Measurements from ENCODE around the gene HTR3B. TPM values are rescaled to one million over a fixed set of nuclear protein-coding genes. Genes with fewer than 3 reads are reported as not detected.

Gene HTR3B

GRCh38 chr11:113994077-113994954 is 89.7 kb downstream of the HTR3B start:
- no peak overlapping the region for H3K9ac ChIP-seq (ENCODE audit: low read depth, low read length, poor library complexity)
- no peak overlapping the region for H3K18ac ChIP-seq (ENCODE audit: low read length)
- no peaks in the 10 kb centered on the region for H3K9me3 ChIP-seq (replicated peaks in 1 of 2; ENCODE audit: control insufficient read depth in 2 of 2, insufficient read depth in 1 of 2, low read depth in 1 of 2, low read length in 2 of 2)
- H3K27ac ChIP-seq (replicated peaks; ENCODE audit: low read length): peak overlapping the region; percentile 28
- H3K14ac ChIP-seq (ENCODE audit: low read length): peak overlapping the region; percentile 39
- H2AK5ac ChIP-seq (ENCODE audit: low read depth, low read length): peak overlapping the region; percentile 81
- H3K4ac ChIP-seq (ENCODE audit: low read length): no peak overlapping the region
- no peak overlapping the region for H3K4me2 ChIP-seq (ENCODE audit: insufficient read depth, low read length, poor library complexity, severe bottlenecking)
- peaks cover 3 to 32% of the 10 kb centered on the region in 2 donors for H3K4me1 ChIP-seq (ENCODE audit: control insufficient read depth in 2 of 2, insufficient read depth in 1 of 2, low read depth in 1 of 2, low read length in 2 of 2)
- no peak overlapping the region for H2BK120ac ChIP-seq (ENCODE audit: low read depth, low read length)
- no peak overlapping the region for H2BK12ac ChIP-seq (ENCODE audit: low read length)
- no peaks in the 10 kb centered on the region for H3K79me1 ChIP-seq (ENCODE audit: low read depth, low read length)
- no peak overlapping the region for H4K8ac ChIP-seq (ENCODE audit: low read depth, low read length)
- H2AFZ ChIP-seq (ENCODE audit: low read length): no peak overlapping the region
- H3K27me3 ChIP-seq (ENCODE audit: control insufficient read depth in 3 of 3, insufficient read depth in 3 of 3, low read depth in 1 of 3, low read length in 3 of 3): no peaks in the 10 kb centered on the region
- no peak overlapping the region for H2BK5ac ChIP-seq (ENCODE audit: low read length)
- no peak overlapping the region for H3K4me3 ChIP-seq (ENCODE audit: low read length in 2 of 2)
- no CpG with 5 or more reads among the region's 6 CpGs for WGBS, 2 donors (ENCODE audit: extremely low coverage in 2 of 2, insufficient read length in 2 of 2, insufficient replicate concordance in 1 of 2)
- no peak overlapping the region for H2BK15ac ChIP-seq (ENCODE audit: low read length)
- no peaks in the 10 kb centered on the region for H3K36me3 ChIP-seq (replicated peaks in 1 of 2; ENCODE audit: control insufficient read depth in 2 of 2, insufficient read depth in 2 of 2, low read length in 2 of 2)
- H3K23ac ChIP-seq (ENCODE audit: low read depth, low read length, poor library complexity): no peak overlapping the region
- no peak overlapping the region for H4K91ac ChIP-seq (ENCODE audit: low read depth, low read length, poor library complexity)
- peak; percentile 48 for DNase-seq (ENCODE audit: low spot score)

Small RNAs within 50 kb of the gene (small RNA-seq; reads per million reads assigned to genes)
- gene RNU6-1107P (ENCODE audit: insufficient read depth): not detected
